Activated CD8-positive, alpha-beta memory T cell treated with anti-CD3 and anti-CD28 coated beads, Interleukin-2, amount 50 U/mL, for 24 hours (primary cell): ENCODE data around the gene GNAO1.
A peak's percentile ranks its signal among the peaks of the same experiment; 100 is the strongest.

Experiments
- DNase-seq: peaks from one replicate; pipeline ENCODE4 v3.0.0-alpha.2; 2020; ENCODE audit errors: extremely low read depth

GNAO1 gene

GRCh38 chr16:56191156-56191815, at the start of gene GNAO1:
GNAO1 (plus strand) TSS chr16:56191489; CDS start chr16:56192236, 747 bp downstream.
- DNase-seq = no peak

- DNase-seq = no peak
Observed at GRCh38 chr16:56143666-56144065, 47.6 kb upstream of the GNAO1 start.

- DNase-seq = no peak
Observed at GRCh38 chr16:56145369-56145768, 45.9 kb upstream of the GNAO1 start.

GRCh38 chr16:56151621-56152020, 39.7 kb upstream of the GNAO1 start:
- no peak for DNase-seq

GRCh38 chr16:56161658-56162057, 29.6 kb upstream of the GNAO1 start:
- no peak for DNase-seq

GRCh38 chr16:56163089-56163488, 28.2 kb upstream of the GNAO1 start:
- DNase-seq = no peak

GRCh38 chr16:56163938-56164337, 27.4 kb upstream of the GNAO1 start:
- DNase-seq = no peak

- DNase-seq = no peak
Observed at GRCh38 chr16:56164636-56165035, 26.7 kb upstream of the GNAO1 start.

- DNase-seq = no peak
Observed at GRCh38 chr16:56174411-56174810, 16.9 kb upstream of the GNAO1 start.

GRCh38 chr16:56181401-56181800, 9.9 kb upstream of the GNAO1 start:
- no peak for DNase-seq

GRCh38 chr16:56183266-56183665, 8.0 kb upstream of the GNAO1 start:
- no peak for DNase-seq

- no peak for DNase-seq
Observed at GRCh38 chr16:56190048-56190676, 1.1 kb upstream of the GNAO1 start.

GRCh38 chr16:56190677-56191155, 573 bp upstream of the GNAO1 start:
- DNase-seq = no peak

- no peak for DNase-seq
Observed at GRCh38 chr16:56191835-56192634, 746 bp downstream of the GNAO1 start.

- DNase-seq = no peak
Observed at GRCh38 chr16:56192635-56192945, 1.3 kb downstream of the GNAO1 start.

GRCh38 chr16:56192986-56193945, 2.0 kb downstream of the GNAO1 start:
- no peak for DNase-seq

- DNase-seq = peak; percentile 34
Observed at GRCh38 chr16:56193951-56194726, 2.9 kb downstream of the GNAO1 start.

GRCh38 chr16:56195151-56195550, 3.9 kb downstream of the GNAO1 start:
- DNase-seq = no peak

GRCh38 chr16:56196381-56196780, 5.1 kb downstream of the GNAO1 start:
- no peak for DNase-seq

- DNase-seq = no peak
Observed at GRCh38 chr16:56197192-56197992, 6.1 kb downstream of the GNAO1 start.
